AG04450 (cell line): ENCODE measurements around the gene KIAA1614. TPM values are rescaled to one million over a fixed set of nuclear protein-coding genes. Genes with fewer than 3 reads are reported as not detected.

ENCODE experiments used
- CTCF ChIA-PET: fragments of 300-600, 350-600 bp; formaldehyde crosslinking; extraction: SDS; loops from one replicate; lab custom pipeline; 2022; ENCODE audit warnings: antibody characterized with exemption, inconsistent platforms; lab: Charles Lee
- POLR2A ChIA-PET: fragments of 350-600 bp; formaldehyde crosslinking; extraction: SDS; loops from one replicate; lab custom pipeline; 2021; ENCODE audit warnings: antibody characterized with exemption, inconsistent platforms; lab: Yijun Ruan, JAX
- DNase-seq: peaks from one replicate; pipeline ENCODE4 v3.0.0-alpha.2; 2011; ENCODE audit warnings: low read depth, low spot score
- H3K27ac ChIP-seq: one replicate; pipeline ENCODE4 v1.5.1; 2012; ENCODE audit warnings: low read depth, low read length, control low read depth
- H3K27me3 ChIP-seq: one replicate; pipeline ENCODE4 v1.6.0; 2012; ENCODE audit warnings: low read length; ENCODE audit not compliant: control insufficient read depth, insufficient read depth
- H3K4me3 ChIP-seq: 2 replicates; pipeline ENCODE4 v1.5.1; 2011; ENCODE audit warnings: mild to moderate bottlenecking, low read depth, low read length, control low read depth
- H3K9me3 ChIP-seq: 2 replicates; pipeline ENCODE4 v1.5.1; 2012; ENCODE audit warnings: low read length; ENCODE audit not compliant: control insufficient read depth, insufficient read depth
- CTCF ChIP-seq: IDR thresholded peaks from 2 replicates; pipeline ENCODE4 v1.5.1; 2011; ENCODE audit warnings: low read depth, low read length, control low read depth, inconsistent platforms
- polyA plus RNA-seq: library from polyadenylated mRNA; depleted of rRNA; stranded (reverse); fragments of >200 nt; gene quantifications from 2 replicates; pipeline ENCODE4 v1.2.3, GENCODE V29; 2011

The KIAA1614 gene
- polyA plus RNA-seq, 1 experiment, result 4.0 TPM

DNA sequence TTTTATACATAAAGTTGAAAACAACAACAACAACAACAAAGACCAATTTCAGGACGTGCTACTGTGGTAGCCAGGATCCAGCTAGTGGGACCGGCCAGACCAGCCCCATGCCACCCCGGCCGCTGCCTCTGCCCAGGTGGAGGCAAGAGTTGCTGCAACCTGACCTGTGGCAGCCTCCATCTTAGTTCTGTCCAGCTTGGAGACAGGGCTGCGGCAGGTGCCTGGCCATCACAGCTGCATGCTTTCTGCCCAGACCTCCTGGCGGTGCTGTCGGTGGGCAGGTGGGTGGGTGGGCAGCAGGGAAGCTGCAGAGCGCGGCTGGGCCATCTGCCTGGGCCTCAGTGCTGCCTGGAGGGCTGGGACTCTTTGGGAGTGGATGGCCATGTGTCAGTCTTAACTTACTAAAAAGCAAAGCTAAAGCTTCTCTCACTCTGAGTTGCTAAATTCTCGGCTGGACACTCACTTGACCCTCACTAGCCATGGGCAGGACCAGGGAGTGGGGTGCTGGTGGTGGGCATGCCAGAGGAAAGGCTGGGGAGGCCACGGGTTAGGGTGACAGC, 38.6 kb downstream of the KIAA1614 start:
- Histone ChIP-seq H3K27ac (no peak overlapping the region), H3K4me3 (no peak overlapping the region), H3K9me3 (peaks cover 19% of the 10 kb centered on the region), H3K27me3 (no peaks in the 10 kb centered on the region)
- no peak for TF ChIP-seq CTCF
- no peak for DNase-seq
- ChIA-PET CTCF (interaction anchor here (0.6 to 1.6 kb wide), 2 partner anchors 70 to 190 kb away, joined by 3 to 5 read pairs; no protein-coding TSS in a partner anchor), POLR2A (no interaction called here)

- no peak for TF ChIP-seq CTCF
Observed at GRCh38 chr1:180951836-180952656, 39.3 kb downstream of the KIAA1614 start.

GRCh38 chr1:180952657-180953013, 39.9 kb downstream of the KIAA1614 start:
- Histone ChIP-seq H3K9me3 (peaks cover 5% of the 10 kb centered on the region), H3K27ac (no peak overlapping the region), H3K4me3 (no peak overlapping the region), H3K27me3 (no peaks in the 10 kb centered on the region)
- POLR2A ChIA-PET, result interaction anchor here (0.5 to 0.7 kb wide), 3 partner anchors 63 to 213 kb away, joined by 3 to 13 read pairs (median 7); no protein-coding TSS in a partner anchor
- CTCF ChIA-PET, result interaction anchor here (0.6 to 1.6 kb wide), 4 partner anchors 27 to 200 kb away, joined by 3 to 11 read pairs (median 4); no protein-coding TSS in a partner anchor
- TF ChIP-seq CTCF, result no peak
- no peak for DNase-seq

More at GRCh38 chr1:180951836-180952656, 39.3 kb downstream of the KIAA1614 start:
- CTCF ChIA-PET, result interaction anchor here (0.6 to 1.6 kb wide), 4 partner anchors 70 to 201 kb away, joined by 3 to 11 read pairs (median 4); no protein-coding TSS in a partner anchor
- no peaks in the 10 kb centered on the region for H3K27me3 ChIP-seq
- H3K4me3 ChIP-seq, result no peak overlapping the region
- no peak overlapping the region for H3K27ac ChIP-seq
- H3K9me3 ChIP-seq, result peaks cover 11% of the 10 kb centered on the region
- POLR2A ChIA-PET, result interaction anchor here (0.5 to 0.7 kb wide), 3 partner anchors 63 to 214 kb away, joined by 3 to 13 read pairs (median 7); no protein-coding TSS in a partner anchor
- DNase-seq, result no peak

- ChIA-PET POLR2A (no interaction called here), CTCF (interaction anchor here (0.6 to 1.2 kb wide), 2 partner anchors 27 to 199 kb away, joined by 3 to 4 read pairs; no protein-coding TSS in a partner anchor)
- no peaks in the 10 kb centered on the region for H3K27me3 ChIP-seq
- H3K27ac ChIP-seq, result no peak overlapping the region
- no peak for DNase-seq
- no peak for TF ChIP-seq CTCF
- no peaks in the 10 kb centered on the region; the same call in 1 of the 2 replicates for H3K9me3 ChIP-seq
- H3K4me3 ChIP-seq, result peak overlapping the region; percentile 53; the same call in 1 of the 2 replicates
Observed at GRCh38 chr1:180953291-180954004, 40.8 kb downstream of the KIAA1614 start.
